Activated CD8-positive, alpha-beta T cell treated with anti-CD3 and anti-CD28 coated beads for 36 hours (primary cell): ENCODE data around the gene ZNF581. TPM values are rescaled to one million over a fixed set of nuclear protein-coding genes. Genes with fewer than 3 reads are reported as not detected.

Source experiments
- ATAC-seq: fragments of 200-7000 bp; cut with Tn5 transposase; one replicate; pipeline ENCODE4 v1.10.0; 2021; ENCODE audit warnings: mild to moderate bottlenecking, moderate library complexity
- CTCF ChIA-PET: fragments of 350-600 bp; sonication (Branson Sonifier 250); formaldehyde crosslinking; loops from one replicate; lab custom pipeline; 2021; ENCODE audit warnings: antibody characterized with exemption; lab: Charles Lee
- POLR2A ChIA-PET: fragments of 350-600 bp; sonication (Branson Sonifier 250); formaldehyde crosslinking; loops from one replicate; lab custom pipeline; 2021; ENCODE audit warnings: antibody characterized with exemption; lab: Charles Lee
- DNase-seq: peaks from one replicate; pipeline ENCODE4 v3.0.0-alpha.2; 2020
- H3K27ac Mint-ChIP-seq: one replicate; pipeline ENCODE4 v1.8.0; 2021; ENCODE audit warnings: mild to moderate bottlenecking, mixed read lengths
- H3K27me3 Mint-ChIP-seq: one replicate; pipeline ENCODE4 v1.8.0; 2021; ENCODE audit warnings: mixed read lengths
- H3K36me3 Mint-ChIP-seq: one replicate; pipeline ENCODE4 v1.8.0; 2021; ENCODE audit warnings: low read depth, mixed read lengths
- H3K4me1 Mint-ChIP-seq: one replicate; pipeline ENCODE4 v1.8.0; 2021; ENCODE audit warnings: low read depth, mixed read lengths
- H3K4me3 Mint-ChIP-seq: one replicate; pipeline ENCODE4 v1.8.0; 2021; ENCODE audit warnings: mild to moderate bottlenecking, moderate library complexity, mixed read lengths
- H3K9me3 Mint-ChIP-seq: one replicate; pipeline ENCODE4 v1.8.0; 2021; ENCODE audit warnings: mixed read lengths
- CTCF ChIP-seq: fragments of 200-600 bp; IDR thresholded peaks from one replicate; pipeline ENCODE4 v1.8.0; 2022; ENCODE audit warnings: antibody characterized with exemption, mild to moderate bottlenecking
- intact Hi-C: fragments of 100-400 bp; cut with micrococcal nuclease; formaldehyde crosslinking; loops from one replicate; pipeline ENCODE4 v1.10.0; 2022
- total RNA-seq, 2 experiments: library from RNA; stranded (reverse); gene quantifications; one replicate each; pipeline ENCODE4 v1.2.3, GENCODE V29; 2021

ZNF581 gene
- total RNA-seq, 2 experiments from 2014 or later = 30.4 to 34.5 TPM

- ChIA-PET CTCF (interaction anchor here (1.0 to 6.2 kb wide), 6 partner anchors 9 to 390 kb away, joined by 3 to 45 read pairs (median 5); partner anchors contain the start of genes U2AF2 and ZNF865), POLR2A (interaction anchor here (0.8 to 1.3 kb wide), 6 partner anchors 9 to 232 kb away, joined by 3 to 4 read pairs (median 4); partner anchors contain the start of gene UBE2S)
- DNase-seq (peak; percentile 81), ATAC-seq (peak; percentile 13)
- H3K27me3 Mint-ChIP-seq = no peaks in the 10 kb centered on the region
- peak overlapping the region; percentile 95 for H3K27ac Mint-ChIP-seq
- H3K4me3 Mint-ChIP-seq = peak overlapping the region; percentile 80
- intact Hi-C loops = no loop called here
- H3K9me3 Mint-ChIP-seq = peaks cover 4% of the 10 kb centered on the region
- peaks cover 57% of the 10 kb centered on the region for H3K36me3 Mint-ChIP-seq
- H3K4me1 Mint-ChIP-seq = peaks cover 55% of the 10 kb centered on the region
- no peak for TF ChIP-seq CTCF
These were observed 3.3 kb upstream of the ZNF581 start for GRCh38 chr19:55640043-55640576.

- Mint-ChIP-seq H3K27ac (peak within 1 kb of the TSS; percentile 95), H3K9me3 (peaks cover 4% of the 10 kb centered on the region), H3K27me3 (no peaks in the 10 kb centered on the region), H3K4me3 (peak within 1 kb of the TSS; percentile 82), H3K36me3 (peaks cover 56% of the 10 kb centered on the region), H3K4me1 (peaks cover 58% of the 10 kb centered on the region)
- ChIA-PET CTCF (interaction anchor here (1.0 to 6.2 kb wide), 4 partner anchors 9 to 390 kb away, joined by 3 to 45 read pairs (median 5); partner anchors contain the start of gene U2AF2), POLR2A (interaction anchor here (0.9 kb wide), 1 partner anchor 14 kb away, joined by 3 read pairs; no protein-coding TSS in a partner anchor)
- peak; percentile 19 for ATAC-seq
- intact Hi-C loops = no loop called here
- peak; percentile 71 for DNase-seq
- TF ChIP-seq CTCF = no peak
These were observed 2.6 kb upstream of the ZNF581 start, which contains the start of gene ZNF580 for GRCh38 chr19:55640577-55641425. Gene ZNF580, plus strand, starts transcription at chr19:55641002. Its CDS starts 1,507 bp downstream, at chr19:55642509.

GRCh38 chr19:55641426-55642152 is 1.9 kb upstream of the ZNF581 start:
- H3K27ac Mint-ChIP-seq = peak overlapping the region; percentile 89
- peak overlapping the region; percentile 82 for H3K4me3 Mint-ChIP-seq
- POLR2A ChIA-PET = interaction anchor here (1.0 to 3.2 kb wide), 7 partner anchors 11 to 42 kb away, joined by 4 to 12 read pairs (median 6); partner anchors contain the start of genes FIZ1, U2AF2, ZNF524 and ZNF865
- peaks cover 51% of the 10 kb centered on the region for H3K4me1 Mint-ChIP-seq
- peak; percentile 62 for DNase-seq
- H3K36me3 Mint-ChIP-seq = peaks cover 49% of the 10 kb centered on the region
- TF ChIP-seq CTCF = no peak
- CTCF ChIA-PET = interaction anchor here (1.6 to 1.9 kb wide), 4 partner anchors 9 to 35 kb away, joined by 6 to 15 read pairs (median 10); partner anchors contain the start of gene U2AF2
- ATAC-seq = peak; percentile 4
- peaks cover 4% of the 10 kb centered on the region for H3K9me3 Mint-ChIP-seq
- intact Hi-C loops = no loop called here
- H3K27me3 Mint-ChIP-seq = no peaks in the 10 kb centered on the region

GRCh38 chr19:55642153-55643002 is 1.1 kb upstream of the ZNF581 start:
- Mint-ChIP-seq H3K27ac (peak overlapping the region; percentile 99), H3K9me3 (peaks cover 4% of the 10 kb centered on the region), H3K4me1 (peaks cover 51% of the 10 kb centered on the region), H3K27me3 (no peaks in the 10 kb centered on the region), H3K36me3 (peaks cover 52% of the 10 kb centered on the region), H3K4me3 (peak overlapping the region; percentile 82)
- ATAC-seq (peak; percentile 25), DNase-seq (peak; percentile 59)
- intact Hi-C loops = no loop called here
- ChIA-PET CTCF (interaction anchor here (1.0 to 1.9 kb wide), 5 partner anchors 10 to 36 kb away, joined by 3 to 15 read pairs (median 7); partner anchors contain the start of gene U2AF2), POLR2A (interaction anchor here (1.0 to 3.2 kb wide), 11 partner anchors 9 to 62 kb away, joined by 3 to 12 read pairs (median 5); partner anchors contain the start of genes FIZ1, U2AF2, ZNF524 and ZNF579)
- no peak for TF ChIP-seq CTCF
